GM21381 (cell line): Measurements from ENCODE around the gene ZNF668.

ENCODE experiments used
- ATAC-seq: cut with Tn5 transposase; IDR thresholded peaks from one replicate; pipeline ENCODE4 v1.9.1; 2021; ENCODE audit warnings: mild to moderate bottlenecking, moderate library complexity; ENCODE audit not compliant: unreplicated experiment

ZNF668 gene

DNA sequence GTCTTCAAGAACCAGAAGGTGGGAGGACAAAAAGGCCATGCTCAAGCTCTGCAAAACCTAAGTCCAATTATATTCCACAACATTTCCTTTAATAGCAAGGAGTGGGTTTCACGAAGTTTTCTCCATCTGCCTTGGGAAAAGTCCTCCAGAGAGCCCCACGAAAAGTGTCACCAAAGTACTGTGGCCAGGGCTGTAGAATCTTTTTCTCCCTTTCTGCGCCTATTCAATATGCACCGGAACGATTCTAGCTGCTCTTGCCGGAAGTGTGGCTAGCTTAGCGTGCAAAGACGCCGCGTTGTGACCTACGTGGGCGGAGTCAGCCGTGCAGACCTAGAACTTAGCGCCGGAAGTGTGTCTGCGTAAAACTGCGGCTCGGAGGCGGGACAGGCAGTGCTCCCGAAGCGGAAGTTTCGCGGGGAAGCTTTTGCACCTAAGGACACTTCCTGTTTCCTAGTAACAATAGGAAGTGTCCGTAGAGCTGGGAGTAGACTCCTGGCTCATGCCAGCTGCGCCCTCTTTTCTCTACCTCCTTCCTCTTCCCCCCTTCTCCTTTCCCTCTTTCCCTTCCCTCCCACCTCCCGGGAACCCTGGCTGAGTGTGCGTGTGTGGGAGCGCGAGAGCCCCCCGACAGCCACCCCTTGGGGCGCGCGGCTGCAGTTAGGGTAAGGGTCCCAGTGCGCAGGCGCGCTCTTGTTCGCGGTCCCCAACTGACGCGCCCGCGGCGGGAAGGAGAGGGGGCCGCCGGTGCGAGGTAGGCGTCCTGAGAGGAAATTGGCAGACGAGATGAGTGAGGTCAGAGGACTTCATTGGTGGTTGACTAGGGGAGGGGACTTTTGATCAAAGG is at the start of gene ZNF668, which contains the start of gene ZNF646:
ZNF668 (minus strand) TSS at position 271 of the 844 bp plus-strand sequence. CDS start 9,781 bp downstream, outside the sequence.
ZNF646 (plus strand) TSS at position 453 of the 844 bp plus-strand sequence. CDS start 1,903 bp downstream, outside the sequence.
- peak; percentile 60 for ATAC-seq

DNA sequence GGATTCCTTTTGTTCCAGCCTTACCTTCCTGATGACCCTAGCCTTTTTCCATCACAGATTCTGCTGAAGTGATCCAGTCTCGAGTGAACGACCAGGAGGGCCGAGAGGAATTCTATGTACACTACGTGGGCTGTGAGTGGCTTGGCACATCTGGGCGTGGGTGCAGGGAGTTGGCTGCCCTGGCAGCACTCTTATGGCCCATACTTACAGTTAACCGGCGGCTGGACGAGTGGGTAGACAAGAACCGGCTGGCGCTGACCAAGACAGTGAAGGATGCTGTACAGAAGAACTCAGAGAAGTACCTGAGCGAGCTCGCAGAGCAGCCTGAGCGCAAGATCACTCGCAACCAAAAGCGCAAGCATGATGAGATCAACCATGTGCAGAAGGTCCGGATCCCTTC is 46.1 kb upstream of the ZNF668 start:
- ATAC-seq, result no peak

DNA sequence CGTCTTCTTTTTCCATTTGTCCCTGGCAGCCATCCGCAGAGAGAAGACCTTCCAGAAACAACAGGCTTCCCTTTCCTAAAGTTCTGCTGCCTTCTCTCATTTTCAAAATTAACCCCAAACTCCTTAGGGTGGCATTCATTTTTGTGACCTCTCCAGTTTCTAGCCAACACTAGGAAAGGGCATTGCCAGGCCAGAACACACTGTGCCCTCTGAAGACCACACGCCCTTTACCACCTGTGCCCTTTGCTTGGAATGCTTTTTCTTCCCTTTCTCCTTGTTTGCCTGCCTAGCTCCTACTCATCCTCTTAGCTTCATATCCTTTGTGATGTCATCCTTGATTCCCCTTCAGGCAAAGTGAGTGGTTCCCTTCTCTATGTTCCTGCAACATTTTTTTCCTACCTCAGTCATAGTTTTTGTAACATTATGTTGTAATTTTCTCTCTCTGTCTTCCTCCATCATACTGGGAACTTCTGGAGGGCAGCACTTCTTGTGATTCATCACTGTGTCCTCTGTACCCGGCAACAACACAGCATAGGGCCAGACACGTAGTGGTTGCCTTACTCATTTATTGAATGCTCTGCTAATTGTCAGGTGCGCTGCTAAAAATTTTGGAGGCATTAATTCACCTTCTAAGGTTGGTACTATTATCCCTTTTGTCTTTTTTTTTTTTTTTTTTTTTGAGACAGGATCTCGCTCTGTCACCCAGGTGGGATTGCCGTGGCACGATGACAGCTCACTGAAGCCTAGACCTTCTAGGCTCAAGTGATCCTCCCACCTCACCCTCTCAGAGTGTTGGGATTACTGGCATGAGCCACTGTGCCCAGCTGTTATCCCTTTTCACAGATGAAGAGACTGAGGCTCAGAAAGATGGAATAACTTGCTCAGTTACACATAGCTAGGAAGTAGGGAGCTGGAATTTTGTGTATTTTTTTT is 44.4 kb upstream of the ZNF668 start:
- no peak for ATAC-seq

DNA sequence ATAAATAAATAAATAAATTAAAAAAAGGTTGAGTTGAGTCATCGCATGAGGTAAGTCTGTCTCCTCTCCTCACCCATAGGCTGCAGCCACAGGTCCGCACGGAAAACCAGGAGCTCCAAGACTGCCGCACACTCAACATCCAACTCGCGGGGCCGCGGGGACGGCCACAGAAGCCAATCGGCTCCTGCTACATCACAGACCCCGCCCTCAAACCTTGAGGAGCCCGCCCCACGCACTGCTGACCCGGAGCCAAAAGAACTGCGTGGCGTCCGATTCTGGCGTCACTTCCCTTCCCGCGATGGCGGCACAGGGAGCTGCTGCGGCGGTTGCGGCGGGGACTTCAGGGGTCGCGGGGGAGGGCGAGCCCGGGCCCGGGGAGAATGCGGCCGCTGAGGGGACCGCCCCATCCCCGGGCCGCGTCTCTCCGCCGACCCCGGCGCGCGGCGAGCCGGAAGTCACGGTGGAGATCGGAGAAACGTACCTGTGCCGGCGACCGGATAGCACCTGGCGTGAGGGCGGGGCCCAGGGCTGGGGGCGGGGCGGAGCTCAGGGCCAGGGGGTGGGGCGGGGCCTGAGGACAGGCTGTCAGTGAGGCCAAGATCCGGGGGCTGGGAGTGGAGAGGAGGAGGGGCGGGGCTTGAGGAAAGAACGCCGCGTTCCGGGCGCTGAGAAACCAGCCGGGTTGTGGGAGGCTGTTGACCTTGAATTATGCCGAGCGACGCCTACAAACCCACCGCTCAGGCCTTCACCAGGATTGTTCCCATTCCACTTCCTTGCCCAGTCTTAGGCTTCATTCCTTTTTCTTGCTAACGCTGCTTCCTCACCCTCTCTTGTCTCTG is 43.6 kb upstream of the ZNF668 start, which contains the start of gene KAT8:
KAT8 (plus strand) TSS at position 281 of the 839 bp plus-strand sequence; CDS start at position 299, 18 bp downstream.
- peak; percentile 86 for ATAC-seq

DNA sequence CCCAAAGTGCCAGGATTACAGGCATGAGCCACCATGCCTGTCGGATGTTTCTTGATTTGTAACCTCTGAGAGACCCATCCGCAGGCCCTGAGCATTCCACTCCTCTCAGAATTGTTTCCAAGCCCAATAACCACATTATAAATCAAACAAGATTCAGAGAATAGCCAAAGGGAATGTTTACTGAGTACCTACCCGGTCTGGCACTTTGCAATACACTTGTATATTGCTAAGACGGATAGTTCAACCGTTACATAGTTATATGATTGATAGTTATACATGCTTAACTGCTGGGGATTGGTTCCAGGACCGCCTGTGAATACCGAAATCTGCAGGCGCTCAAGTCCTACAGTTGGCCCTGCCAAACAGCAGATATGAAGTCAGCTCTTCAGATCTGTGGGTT is 40.4 kb upstream of the ZNF668 start:
- ATAC-seq, result no peak

DNA sequence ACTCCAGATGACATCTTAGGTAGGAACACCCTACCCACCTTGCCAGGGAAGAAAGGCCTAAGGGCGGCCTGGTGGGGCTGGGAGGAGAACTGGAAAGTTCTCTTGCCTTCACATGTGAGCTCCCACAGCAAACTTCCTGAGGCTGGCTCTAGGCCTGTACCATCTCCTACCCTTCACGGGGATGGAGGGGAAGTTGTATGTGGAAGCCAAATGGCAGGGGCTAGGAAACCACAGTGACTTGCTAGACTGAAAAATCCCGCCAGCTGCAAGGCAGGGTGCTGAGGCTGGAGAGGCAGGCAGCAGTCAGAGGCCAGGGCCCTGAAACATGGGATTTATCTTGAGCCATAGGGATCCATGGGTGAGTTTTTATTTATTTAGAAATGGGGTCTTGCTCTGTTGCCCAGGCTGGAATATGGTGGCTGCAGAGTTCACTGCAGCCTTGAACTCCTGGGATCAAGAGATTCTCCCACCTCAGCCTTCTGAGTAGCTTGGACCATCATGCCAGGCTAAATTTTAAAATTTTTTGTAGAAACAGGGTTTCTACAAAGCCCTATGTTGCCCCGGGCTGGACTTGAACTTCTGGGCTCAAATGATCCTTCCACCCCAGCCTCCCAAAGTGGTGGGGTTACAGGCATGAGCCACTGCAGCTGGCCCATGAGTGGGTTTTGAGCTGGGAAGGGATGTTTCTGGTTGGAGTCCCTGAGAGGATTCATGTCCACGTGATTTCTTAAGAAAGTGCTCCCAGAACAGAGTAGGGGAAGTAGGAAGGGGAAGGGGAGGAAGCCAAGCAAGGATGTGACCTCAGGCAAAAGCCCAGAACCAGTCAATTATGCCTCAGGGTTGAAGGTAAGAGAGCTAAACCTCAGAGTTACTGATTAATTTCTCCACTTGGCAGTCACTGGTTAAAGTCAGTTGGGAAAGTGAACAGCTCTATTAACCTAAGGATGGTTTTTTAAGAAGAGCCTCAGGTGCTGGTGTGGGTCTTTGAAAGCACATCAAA is 39.4 kb upstream of the ZNF668 start:
- ATAC-seq, result no peak

DNA sequence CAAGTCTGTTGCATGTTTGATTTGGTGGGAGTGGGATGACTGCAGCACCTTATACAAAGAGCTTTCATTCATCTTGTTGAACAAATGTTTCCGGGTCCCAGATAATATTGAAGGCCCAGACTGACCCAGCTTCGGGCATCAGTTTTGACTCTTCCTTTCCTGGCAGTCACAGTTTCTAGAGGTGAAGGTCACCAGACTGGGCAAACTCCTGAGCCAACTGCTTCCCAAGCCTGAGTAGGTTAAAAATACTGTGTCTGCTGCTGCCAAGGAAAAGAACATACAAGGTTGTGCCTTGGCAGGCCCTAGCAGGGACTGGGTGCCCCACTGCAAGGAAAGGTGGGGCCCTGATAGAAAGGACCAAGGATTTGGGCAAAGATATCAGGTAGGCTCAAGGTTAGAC is 38.7 kb upstream of the ZNF668 start:
- no peak for ATAC-seq

DNA sequence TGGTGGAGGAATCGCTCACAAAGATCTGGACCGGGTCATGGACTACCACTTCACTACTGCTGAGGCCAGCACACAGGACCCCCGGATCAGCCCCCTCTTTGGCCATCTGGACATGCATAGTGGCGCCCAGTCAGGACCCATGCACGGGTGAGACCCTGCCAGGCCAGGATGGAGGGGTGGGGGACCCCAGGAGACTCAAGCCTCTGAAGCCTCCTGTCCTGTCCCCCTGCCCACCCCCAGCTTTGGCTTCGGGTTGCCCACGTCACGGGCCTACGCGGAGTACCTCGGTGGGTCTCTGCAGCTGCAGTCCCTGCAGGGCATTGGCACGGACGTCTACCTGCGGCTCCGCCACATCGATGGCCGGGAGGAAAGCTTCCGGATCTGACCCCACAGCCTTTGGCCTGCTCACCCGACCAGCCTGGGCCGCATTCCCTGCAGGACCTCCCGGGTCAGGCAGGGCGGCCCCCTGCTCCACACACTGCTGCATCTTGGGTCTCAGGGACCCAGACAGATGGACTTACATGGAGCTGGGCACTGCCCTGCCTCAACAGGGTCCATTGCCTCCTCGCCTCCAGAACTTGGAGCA is 37.9 kb upstream of the ZNF668 start:
- ATAC-seq, result no peak

DNA sequence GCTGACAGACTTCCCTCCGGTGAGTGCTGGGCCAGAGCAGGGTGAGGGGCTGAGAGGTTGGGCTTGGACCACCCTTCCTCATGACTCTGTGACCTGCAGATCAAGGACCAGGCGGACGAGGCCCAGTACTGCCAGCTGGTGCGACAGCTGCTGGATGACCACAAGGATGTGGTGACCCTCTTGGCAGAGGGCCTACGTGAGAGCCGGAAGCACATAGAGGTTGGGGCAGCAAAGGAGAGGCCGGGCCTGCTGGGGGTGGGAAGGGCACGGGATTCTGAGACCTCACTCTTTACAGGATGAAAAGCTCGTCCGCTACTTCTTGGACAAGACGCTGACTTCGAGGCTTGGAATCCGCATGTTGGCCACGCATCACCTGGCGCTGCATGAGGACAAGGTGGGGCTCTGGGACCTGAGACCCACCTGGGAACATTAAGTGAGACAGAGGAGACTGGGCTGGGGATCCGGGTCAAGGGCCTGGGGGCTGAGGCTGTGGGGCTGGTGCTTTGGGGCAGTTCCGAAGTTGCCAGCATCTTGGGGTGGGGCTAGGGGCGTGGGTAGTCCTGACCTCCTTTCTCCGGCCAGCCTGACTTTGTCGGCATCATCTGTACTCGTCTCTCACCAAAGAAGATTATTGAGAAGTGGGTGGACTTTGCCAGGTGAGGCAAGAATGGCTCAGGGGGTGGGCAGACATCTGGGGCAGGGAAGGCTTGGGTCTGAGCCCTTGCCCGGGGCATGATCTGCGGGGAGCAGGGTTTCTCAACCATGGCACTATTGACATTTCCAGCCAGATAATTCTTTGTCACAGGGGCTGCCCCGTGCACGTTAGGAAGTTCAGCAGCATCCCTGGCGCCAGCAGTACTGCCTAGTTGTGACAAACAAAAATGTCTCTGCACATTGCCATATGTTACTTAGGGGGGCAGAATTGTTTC is 36.3 kb upstream of the ZNF668 start:
- no peak for ATAC-seq

DNA sequence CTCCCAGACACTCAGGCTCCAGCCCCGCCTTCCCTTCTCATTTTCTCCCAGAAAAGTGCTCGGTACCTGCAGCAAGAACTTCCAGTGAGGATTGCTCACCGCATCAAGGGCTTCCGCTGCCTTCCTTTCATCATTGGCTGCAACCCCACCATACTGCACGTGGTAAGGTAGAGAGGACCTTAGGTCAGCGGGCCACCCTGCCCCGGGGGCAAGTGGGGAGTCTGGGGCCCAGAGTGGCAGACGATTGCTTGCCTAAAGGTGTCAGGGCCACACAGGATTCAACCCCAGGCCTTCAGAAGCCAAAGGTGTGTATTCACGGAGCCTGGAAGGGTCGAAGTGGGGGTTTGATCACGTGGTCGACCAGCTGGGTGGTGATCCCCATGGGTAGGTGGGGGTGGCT is 35.6 kb upstream of the ZNF668 start:
- ATAC-seq, result no peak

DNA sequence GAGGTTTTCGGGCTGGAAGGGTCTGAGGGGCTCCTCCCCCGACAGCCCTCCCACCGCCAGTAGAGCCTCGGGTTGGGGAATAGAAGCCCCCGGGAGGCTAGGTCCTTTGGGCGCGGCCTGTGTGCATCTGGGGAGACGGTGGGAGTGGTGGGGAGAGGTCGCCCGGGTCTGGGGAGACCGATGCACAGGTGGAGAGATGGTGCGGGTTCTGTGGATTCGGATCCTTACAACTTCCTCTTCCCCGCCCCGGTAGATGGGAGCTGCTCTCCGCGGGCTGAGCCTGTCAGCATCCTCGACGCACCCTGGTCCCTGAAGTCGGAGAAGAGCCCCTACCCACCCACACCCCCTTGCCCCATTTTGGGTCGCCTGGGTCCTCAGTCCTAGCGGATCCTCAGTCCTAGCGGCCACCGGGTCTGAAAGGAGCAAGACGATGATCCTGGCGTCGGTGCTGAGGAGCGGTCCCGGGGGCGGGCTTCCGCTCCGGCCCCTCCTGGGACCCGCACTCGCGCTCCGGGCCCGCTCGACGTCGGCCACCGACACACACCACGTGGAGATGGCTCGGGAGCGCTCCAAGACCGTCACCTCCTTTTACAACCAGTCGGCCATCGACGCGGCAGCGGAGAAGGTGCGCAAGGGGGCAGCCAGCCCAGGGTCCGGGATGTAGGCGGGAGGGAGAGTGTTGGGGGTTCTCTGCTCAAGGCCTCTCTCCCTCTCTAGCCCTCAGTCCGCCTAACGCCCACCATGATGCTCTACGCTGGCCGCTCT is 34.9 kb upstream of the ZNF668 start:
- no peak for ATAC-seq

DNA sequence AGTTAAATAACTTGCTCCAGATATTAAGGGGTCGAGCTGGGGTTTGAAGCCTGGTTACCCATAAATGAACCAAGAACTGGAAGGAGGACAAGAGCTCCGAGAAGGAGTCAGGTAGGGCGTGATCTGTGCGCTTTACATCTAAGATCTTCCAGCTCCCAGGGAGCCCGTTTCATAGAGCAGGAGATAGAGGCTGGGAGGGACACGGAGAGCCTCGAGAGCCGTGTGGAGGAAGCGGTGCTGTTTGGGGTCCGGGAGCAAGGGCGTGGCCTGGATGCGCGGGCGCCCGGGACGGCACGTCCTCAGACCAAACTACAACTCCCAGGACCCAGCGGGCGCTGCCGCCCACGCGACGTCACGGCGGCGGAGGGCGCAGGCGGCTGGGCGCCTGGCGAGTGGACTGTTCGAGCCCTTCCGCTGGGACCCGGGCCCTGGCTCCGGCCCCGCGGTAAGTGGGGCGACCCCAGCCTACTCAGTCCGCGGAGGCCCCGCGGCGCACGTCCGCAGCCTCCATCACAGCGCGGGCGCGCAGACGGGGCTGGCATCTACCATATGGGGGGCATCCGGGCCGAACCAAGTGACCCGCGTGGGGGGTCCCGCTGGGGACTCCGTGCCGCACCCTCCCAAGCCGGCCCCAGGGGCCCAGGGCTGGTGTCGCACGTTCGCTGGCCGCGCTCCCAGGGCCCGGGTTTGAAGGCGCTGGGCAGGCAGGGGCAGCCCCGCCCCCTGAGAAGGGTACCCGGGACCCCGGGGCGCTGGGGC is 34.2 kb upstream of the ZNF668 start, which contains the start of gene BCKDK:
BCKDK (plus strand) TSS at position 352 of the 759 bp plus-strand sequence. CDS start 838 bp downstream, outside the sequence.
- ATAC-seq, result peak; percentile 70

DNA sequence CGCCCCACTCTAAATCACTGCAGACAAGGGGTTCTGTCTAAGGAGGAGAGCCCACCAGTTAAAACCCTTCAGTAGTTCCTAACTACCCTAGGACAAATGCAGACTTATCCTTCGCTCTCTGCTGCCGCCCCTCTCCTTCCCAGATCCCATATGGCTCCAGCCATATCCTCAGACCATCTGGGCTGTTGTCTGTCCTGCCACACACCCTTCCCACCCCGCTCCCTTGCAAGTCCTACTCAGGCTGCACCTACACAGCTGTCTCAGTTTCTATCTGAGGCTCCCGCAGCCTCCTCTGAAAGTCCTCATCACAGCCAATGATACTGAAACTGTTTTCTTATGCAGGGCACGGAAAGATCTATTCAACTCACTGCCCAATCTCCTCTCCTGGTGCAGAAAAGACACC is 33.4 kb upstream of the ZNF668 start:
- ATAC-seq, result no peak

DNA sequence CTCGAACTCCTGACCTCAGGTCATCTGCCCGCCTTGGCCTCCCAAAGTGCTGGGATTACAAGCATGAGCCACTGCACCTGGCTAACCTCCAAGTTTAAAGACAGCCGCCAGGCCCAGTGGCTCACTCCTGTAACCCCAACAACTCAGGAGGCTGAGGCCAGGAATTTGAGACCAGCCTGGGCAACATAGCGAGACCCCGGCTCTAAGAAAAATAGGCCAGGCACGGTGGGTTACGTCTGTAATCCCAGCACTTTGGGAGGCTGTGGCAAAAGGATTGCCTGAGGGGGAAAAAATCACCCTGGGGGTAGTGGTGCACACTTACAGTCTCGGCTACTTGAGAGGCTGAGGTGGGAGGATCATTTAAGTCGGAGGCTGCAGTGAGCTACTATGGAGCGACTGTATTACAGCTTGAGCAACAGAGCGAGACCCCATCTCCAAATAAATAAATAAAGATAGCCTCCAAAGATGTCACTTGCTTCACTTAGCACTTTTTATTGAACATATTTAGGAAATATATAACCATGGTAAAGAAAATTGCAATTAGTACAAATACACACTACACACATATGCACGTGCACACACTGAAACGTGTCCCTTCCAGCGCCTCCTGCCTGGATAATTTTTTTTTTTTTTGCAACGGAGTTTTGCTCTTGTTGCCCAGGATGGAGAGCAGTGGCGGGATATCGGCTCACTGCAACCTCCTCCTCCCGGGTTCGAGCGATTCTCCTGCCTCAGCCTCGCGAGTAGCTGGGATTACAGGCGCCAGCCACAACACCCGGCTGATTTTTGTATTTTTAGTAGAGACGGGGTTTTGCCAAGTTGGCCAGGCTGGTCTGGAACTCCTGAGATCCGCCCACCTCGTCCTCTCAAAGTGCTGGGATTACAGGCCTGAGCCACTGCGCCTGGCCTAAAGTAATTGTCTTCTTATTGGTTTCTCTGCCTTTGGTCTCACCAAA is 32.7 kb upstream of the ZNF668 start:
- ATAC-seq, result no peak

DNA sequence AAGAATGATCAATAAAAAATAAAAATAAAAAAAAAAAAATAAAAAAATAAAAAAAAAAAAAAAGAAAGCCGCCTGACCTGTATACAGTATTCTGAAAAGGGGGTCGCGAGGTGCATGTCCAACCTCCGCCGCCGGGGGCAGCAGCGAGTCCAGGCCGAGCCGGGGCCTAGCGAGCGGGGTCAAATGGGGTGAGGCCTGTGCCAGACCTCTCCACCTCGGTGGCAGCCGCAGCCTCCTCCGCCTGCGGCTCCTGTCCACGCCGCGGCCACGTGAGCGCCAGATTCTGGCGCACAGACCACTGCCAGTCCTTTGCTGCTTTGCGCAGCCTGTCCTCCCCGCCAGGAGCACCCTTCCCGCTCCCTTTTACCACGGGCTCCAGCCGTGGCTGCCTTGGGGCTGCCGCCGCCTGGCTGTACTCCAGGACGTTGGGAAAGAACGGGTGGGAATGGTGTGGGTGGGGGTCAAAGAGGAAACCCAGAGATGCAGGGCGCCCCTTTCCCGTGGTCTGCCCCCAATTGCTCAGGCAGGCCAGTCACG is 31.7 kb upstream of the ZNF668 start:
- no peak for ATAC-seq
